SU-DHL-6 (cell line): Measurements from ENCODE around the gene BAK1.

ENCODE experiments used
- H2AFZ ChIP-seq: fragments of 200-600 bp; sonication (generic); 2 replicates; pipeline ENCODE4 v1.6.1; 2014; ENCODE audit warnings: low read depth, mild to moderate bottlenecking, moderate library complexity, mixed read lengths, antibody characterized with exemption, low read length; ENCODE audit not compliant: severe bottlenecking
- H3F3A ChIP-seq: fragments of 200-600 bp; shearing (Covaris generic); 2 replicates; pipeline ENCODE4 v1.6.0; 2016; ENCODE audit warnings: antibody characterized with exemption, mild to moderate bottlenecking; ENCODE audit not compliant: insufficient read depth
- H3K27ac ChIP-seq: fragments of 200-600 bp; sonication (generic); 2 replicates; pipeline ENCODE4 v1.5.1; 2016; ENCODE audit warnings: low read depth, mild to moderate bottlenecking, low read length, moderate library complexity, mixed read lengths
- H3K27me3 ChIP-seq: fragments of 200-600 bp; sonication (generic), shearing (Covaris generic); 2 replicates; pipeline ENCODE4 v1.6.0; 2014; ENCODE audit warnings: mild to moderate bottlenecking, low read length
- H3K36me3 ChIP-seq: fragments of 200-600 bp; sonication (generic); 2 replicates; pipeline ENCODE4 v1.6.1; 2014; ENCODE audit warnings: mild to moderate bottlenecking, low read length, mixed read lengths
- H3K4me2 ChIP-seq: fragments of 300-600, 200-600 bp; shearing (Covaris generic), sonication (generic); 2 replicates; pipeline ENCODE4 v1.6.0; 2014; ENCODE audit warnings: low read length, low read depth, mild to moderate bottlenecking; ENCODE audit not compliant: poor library complexity, severe bottlenecking
- H3K4me3 ChIP-seq: fragments of 200-600 bp; sonication (generic); 2 replicates; pipeline ENCODE4 v1.5.1; 2014; ENCODE audit warnings: antibody characterized with exemption, low read length, mild to moderate bottlenecking, mixed read lengths; ENCODE audit not compliant: insufficient read depth, poor library complexity, severe bottlenecking
- H3K79me2 ChIP-seq: fragments of 200-600 bp; sonication (generic); 2 replicates; pipeline ENCODE4 v1.6.1; 2014; ENCODE audit warnings: mild to moderate bottlenecking, low read length, moderate library complexity; ENCODE audit not compliant: insufficient read depth
- H3K9ac ChIP-seq: fragments of 200-600 bp; sonication (generic); 2 replicates; pipeline ENCODE4 v1.7.0; 2014; ENCODE audit warnings: mild to moderate bottlenecking, low read length
- H3K9me2 ChIP-seq: fragments of 200-600 bp; sonication (generic); replicated peaks from 2 replicates; pipeline ENCODE4 v1.6.1; 2014; ENCODE audit warnings: low read length; ENCODE audit not compliant: insufficient read depth
- H3K9me3 ChIP-seq: fragments of 200-600 bp; sonication (generic); 2 replicates; pipeline ENCODE4 v1.6.1; 2014; ENCODE audit warnings: low read length, mixed read lengths; ENCODE audit not compliant: insufficient read depth
- H4K20me1 ChIP-seq: fragments of 200-600 bp; sonication (generic); 2 replicates; pipeline ENCODE4 v1.6.1; 2014; ENCODE audit warnings: low read depth, mild to moderate bottlenecking, antibody characterized with exemption, low read length, moderate library complexity, mixed read lengths
- CTCF ChIP-seq: fragments of 200-600 bp; sonication (generic); IDR thresholded peaks from one replicate; pipeline ENCODE4 v1.5.1; 2017; ENCODE audit warnings: antibody characterized with exemption, mild to moderate bottlenecking, low read length, moderate library complexity; ENCODE audit not compliant: insufficient read depth, poor library complexity, severe bottlenecking
- EZH2phosphoT487 ChIP-seq: fragments of 200-600 bp; sonication (generic), shearing (Covaris generic); conservative IDR thresholded peaks from 2 replicates; pipeline ENCODE4 v1.6.1; 2018; ENCODE audit warnings: mild to moderate bottlenecking, antibody characterized with exemption, low read length, moderate library complexity, mixed read lengths

Gene BAK1

GRCh38 chr6:33621711-33622388 lies 41.8 kb upstream of the BAK1 start:
- no peaks in the 10 kb centered on the region for H3K27me3 ChIP-seq
- H3K9ac ChIP-seq = peak overlapping the region; percentile 89
- peak overlapping the region; percentile 63 for H3K4me3 ChIP-seq
- no peak for TF ChIP-seq CTCF
- no peak for TF ChIP-seq EZH2phosphoT487
- H3K27ac ChIP-seq = peak overlapping the region; percentile 64
- peaks cover 48% of the 10 kb centered on the region for H3K79me2 ChIP-seq
- peaks cover 10% of the 10 kb centered on the region; the same call in 1 of the 2 replicates for H4K20me1 ChIP-seq
- no peaks in the 10 kb centered on the region for H3K36me3 ChIP-seq
- H3K4me2 ChIP-seq = peak overlapping the region; percentile 64
- no peaks in the 10 kb centered on the region for H3K9me2 ChIP-seq
- H3K9me3 ChIP-seq = no peaks in the 10 kb centered on the region
- H3F3A ChIP-seq = peaks cover 7% of the 10 kb centered on the region; the same call in 1 of the 2 replicates
- H2AFZ ChIP-seq = peak overlapping the region; percentile 22

GRCh38 chr6:33620856-33621710 lies 41.0 kb upstream of the BAK1 start, which contains the start of gene ITPR3:
ITPR3 (plus strand) TSS chr6:33621322; CDS start chr6:33621603, 281 bp downstream.
- Histone ChIP-seq H3K9me3 (no peaks in the 10 kb centered on the region), H3K4me3 (peak within 1 kb of the TSS; percentile 63), H2AFZ (peak within 1 kb of the TSS; percentile 81), H3K9ac (peak within 1 kb of the TSS; percentile 89), H3K4me2 (peak within 1 kb of the TSS; percentile 80), H3K9me2 (no peaks in the 10 kb centered on the region), H3F3A (peaks cover 7% of the 10 kb centered on the region; the same call in 1 of the 2 replicates), H3K79me2 (peaks cover 42% of the 10 kb centered on the region), H3K36me3 (no peaks in the 10 kb centered on the region), H3K27me3 (no peaks in the 10 kb centered on the region), H3K27ac (peak within 1 kb of the TSS; percentile 64), H4K20me1 (peaks cover 10% of the 10 kb centered on the region; the same call in 1 of the 2 replicates)
- TF ChIP-seq EZH2phosphoT487 = no peak
- TF ChIP-seq CTCF = no peak

- peaks cover 37% of the 10 kb centered on the region for H3K79me2 ChIP-seq
- no peaks in the 10 kb centered on the region for H3K9me2 ChIP-seq
- no peaks in the 10 kb centered on the region for H3K27me3 ChIP-seq
- no peaks in the 10 kb centered on the region for H3K9me3 ChIP-seq
- H3K27ac ChIP-seq = peak overlapping the region; percentile 59
- TF ChIP-seq EZH2phosphoT487 = no peak
- no peak for TF ChIP-seq CTCF
- H3F3A ChIP-seq = peaks cover 7% of the 10 kb centered on the region; the same call in 1 of the 2 replicates
- peaks cover 10% of the 10 kb centered on the region; the same call in 1 of the 2 replicates for H4K20me1 ChIP-seq
- peak overlapping the region; percentile 56 for H3K4me3 ChIP-seq
- peak overlapping the region; percentile 81 for H2AFZ ChIP-seq
- H3K9ac ChIP-seq = peak overlapping the region; percentile 89
- peak overlapping the region; percentile 80 for H3K4me2 ChIP-seq
- no peaks in the 10 kb centered on the region for H3K36me3 ChIP-seq
Measured at GRCh38 chr6:33620158-33620855, 40.2 kb upstream of the BAK1 start.
